Left lung (tissue), 10 donors: ENCODE measurements around the gene RBM19. TPM values are rescaled to one million over a fixed set of nuclear protein-coding genes. Genes with fewer than 3 reads are reported as not detected.
"Not testable (repeated sequence)": the region's sequence is repeated elsewhere in the genome, so short reads cannot be mapped to it uniquely, and the experiment has no call there.

Experiments
- ATAC-seq: fragments of 200-7000 bp; cut with Tn5 transposase; one replicate; pipeline ENCODE4 v1.9.1; 2020; ENCODE audit warnings: moderate library complexity
- DNase-seq, 4 donors: peaks; one replicate each; pipeline ENCODE4 v3.0.0-alpha.2; 2013 to 2020
- H3K27ac ChIP-seq, 2 donors: fragments of 200-600 bp; sonication (generic) in 1 of 2; one replicate each; pipeline versions ENCODE4 v1.5.0 to v1.8.0; 2020 to 2021
- H3K27me3 ChIP-seq, 2 donors: fragments of 200-600 bp; sonication (generic) in 1 of 2; one replicate each; pipeline versions ENCODE4 v1.5.0 to v1.8.0; 2020 to 2021
- H3K36me3 ChIP-seq, 2 donors: fragments of 200-600 bp; sonication (generic) in 1 of 2; one replicate each; pipeline versions ENCODE4 v1.5.0 to v1.8.0; 2020 to 2021
- H3K4me1 ChIP-seq, 2 donors: fragments of 200-600 bp; one replicate each; pipeline ENCODE4 v1.8.0; 2021
- H3K4me3 ChIP-seq, 2 donors: fragments of 200-600 bp; sonication (generic) in 1 of 2; one replicate each; pipeline versions ENCODE4 v1.5.0 to v1.8.0; 2020 to 2021; ENCODE audit warnings: mild to moderate bottlenecking in 1 of 2
- H3K9me3 ChIP-seq, 2 donors: fragments of 200-600 bp; sonication (generic) in 1 of 2; one replicate each; pipeline versions ENCODE4 v1.5.0 to v1.8.0; 2020 to 2021
- intact Hi-C, 2 donors: fragments of 100-400 bp; cut with DNase I; formaldehyde crosslinking; loops; one replicate each; pipeline versions ENCODE4 v1.11.2 to v1.14.2; 2022
- polyA plus RNA-seq, 6 donors: library from polyadenylated mRNA; unstranded; fragments of 120-200 nt; gene quantifications; one replicate each; pipeline ENCODE4 v1.2.1, GENCODE V29; 2013; ENCODE audit not compliant: insufficient read length in 6 of 6
- total RNA-seq, 2 donors: library from RNA; stranded (reverse); fragmentation: NEBNext Ultra II Directional; extraction: Animal tissue kit (Norgen Biotek cat#: 25700); gene quantifications; one replicate each; pipeline ENCODE4 v1.2.1, GENCODE V29; 2021
- TF ChIP-seq, protein P1 (sequence below), 2 donors: fragments of 200-600 bp; sonication (generic) in 1 of 2; IDR thresholded peaks; one replicate each; pipeline versions ENCODE4 v1.5.0 to v1.8.0; 2021; ENCODE audit warnings: antibody characterized with exemption in 2 of 2
- donor health status: DM: no; HTN: yes; CAD: no.
- donor health status: DM: no; HTN: no; CAD: no.

Gene RBM19
- total and polyA plus RNA-seq, 8 donors = 21.5 to 33.4 (median 31.2) TPM

DNA sequence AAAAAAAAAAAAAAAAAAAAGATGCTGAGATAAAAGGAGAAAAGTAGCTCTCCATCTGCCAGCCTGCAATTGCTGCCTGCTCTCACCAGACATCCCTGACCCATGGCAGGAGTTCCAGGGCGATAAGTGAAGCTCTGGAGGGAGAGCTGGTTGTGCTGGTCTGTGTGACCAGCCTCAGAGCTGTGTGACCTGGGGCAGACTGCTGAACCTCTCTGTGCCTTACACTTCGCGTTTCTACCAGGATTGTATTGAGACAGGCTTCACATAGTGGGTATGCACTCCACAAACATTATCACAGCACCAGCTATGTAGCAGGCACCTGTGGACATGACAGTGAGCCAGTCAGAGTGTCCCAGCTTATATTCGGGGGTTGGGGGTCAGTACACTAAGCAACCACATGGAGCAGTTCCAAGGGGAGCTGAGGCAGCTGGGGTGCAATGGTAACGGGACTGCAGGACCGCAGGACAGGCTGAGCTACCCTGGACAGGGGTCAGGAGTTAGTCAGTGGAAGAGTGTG lies 57.5 kb downstream of the RBM19 start:
- intact Hi-C loops = no loop called here
- no peak for DNase-seq
- Histone ChIP-seq H3K36me3 (peaks cover 0 to 92% of the 10 kb centered on the region in 2 donors), H3K4me1 (no peaks in the 10 kb centered on the region), H3K27ac (no peak overlapping the region), H3K4me3 (no peak overlapping the region), H3K27me3 (no peaks in the 10 kb centered on the region), H3K9me3 (no peaks in the 10 kb centered on the region)
- ATAC-seq = no peak
- TF ChIP-seq, protein P1, sequence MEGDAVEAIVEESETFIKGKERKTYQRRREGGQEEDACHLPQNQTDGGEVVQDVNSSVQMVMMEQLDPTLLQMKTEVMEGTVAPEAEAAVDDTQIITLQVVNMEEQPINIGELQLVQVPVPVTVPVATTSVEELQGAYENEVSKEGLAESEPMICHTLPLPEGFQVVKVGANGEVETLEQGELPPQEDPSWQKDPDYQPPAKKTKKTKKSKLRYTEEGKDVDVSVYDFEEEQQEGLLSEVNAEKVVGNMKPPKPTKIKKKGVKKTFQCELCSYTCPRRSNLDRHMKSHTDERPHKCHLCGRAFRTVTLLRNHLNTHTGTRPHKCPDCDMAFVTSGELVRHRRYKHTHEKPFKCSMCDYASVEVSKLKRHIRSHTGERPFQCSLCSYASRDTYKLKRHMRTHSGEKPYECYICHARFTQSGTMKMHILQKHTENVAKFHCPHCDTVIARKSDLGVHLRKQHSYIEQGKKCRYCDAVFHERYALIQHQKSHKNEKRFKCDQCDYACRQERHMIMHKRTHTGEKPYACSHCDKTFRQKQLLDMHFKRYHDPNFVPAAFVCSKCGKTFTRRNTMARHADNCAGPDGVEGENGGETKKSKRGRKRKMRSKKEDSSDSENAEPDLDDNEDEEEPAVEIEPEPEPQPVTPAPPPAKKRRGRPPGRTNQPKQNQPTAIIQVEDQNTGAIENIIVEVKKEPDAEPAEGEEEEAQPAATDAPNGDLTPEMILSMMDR (IDR thresholded peaks at IDR 0.05) = no peak

DNA sequence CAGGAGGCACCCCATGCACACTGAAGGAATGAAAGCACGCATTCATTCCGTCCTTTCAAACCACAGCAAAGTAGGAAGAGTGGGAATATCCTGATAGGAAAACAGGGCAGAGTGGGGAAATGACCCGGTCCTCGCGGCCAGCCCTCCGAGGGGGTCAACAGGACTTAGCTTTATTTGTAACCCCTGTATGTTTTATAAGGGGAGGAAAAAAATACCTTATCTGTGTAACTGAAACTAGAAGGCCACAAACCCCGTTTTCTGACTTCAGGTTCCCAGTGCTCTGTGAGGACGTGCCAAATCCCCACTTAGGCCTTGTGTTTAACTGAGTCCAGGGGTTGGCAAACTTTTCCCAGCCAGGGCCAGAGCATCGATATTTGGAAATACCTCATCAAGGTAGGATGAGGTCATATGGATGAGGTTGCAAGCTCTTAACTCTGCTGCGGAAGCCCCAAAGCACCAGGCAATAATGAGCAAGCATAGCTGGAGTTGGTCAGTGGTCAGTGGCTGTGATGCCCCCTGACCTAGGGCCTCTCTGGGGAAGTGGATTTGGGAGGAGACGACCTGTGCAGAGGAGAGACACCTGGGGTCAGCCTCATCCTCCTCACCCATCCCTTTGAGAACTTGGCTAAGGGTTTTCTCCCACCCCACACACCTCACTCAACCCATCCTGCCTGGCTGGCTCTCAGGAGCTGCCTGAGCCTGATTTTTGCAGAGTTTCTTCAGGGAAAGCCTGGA lies 58.5 kb downstream of the RBM19 start:
- DNase-seq (no peak), ATAC-seq (no peak)
- no peaks in the 10 kb centered on the region for H3K4me1 ChIP-seq
- intact Hi-C loops = no loop called here
- peaks cover 0 to 94% of the 10 kb centered on the region in 2 donors for H3K36me3 ChIP-seq
- no peaks in the 10 kb centered on the region for H3K27me3 ChIP-seq
- TF ChIP-seq, protein P1 (IDR thresholded peaks at IDR 0.05) = no peak
- no peak overlapping the region for H3K4me3 ChIP-seq
- H3K9me3 ChIP-seq = no peaks in the 10 kb centered on the region
- H3K27ac ChIP-seq = no peak overlapping the region

DNA sequence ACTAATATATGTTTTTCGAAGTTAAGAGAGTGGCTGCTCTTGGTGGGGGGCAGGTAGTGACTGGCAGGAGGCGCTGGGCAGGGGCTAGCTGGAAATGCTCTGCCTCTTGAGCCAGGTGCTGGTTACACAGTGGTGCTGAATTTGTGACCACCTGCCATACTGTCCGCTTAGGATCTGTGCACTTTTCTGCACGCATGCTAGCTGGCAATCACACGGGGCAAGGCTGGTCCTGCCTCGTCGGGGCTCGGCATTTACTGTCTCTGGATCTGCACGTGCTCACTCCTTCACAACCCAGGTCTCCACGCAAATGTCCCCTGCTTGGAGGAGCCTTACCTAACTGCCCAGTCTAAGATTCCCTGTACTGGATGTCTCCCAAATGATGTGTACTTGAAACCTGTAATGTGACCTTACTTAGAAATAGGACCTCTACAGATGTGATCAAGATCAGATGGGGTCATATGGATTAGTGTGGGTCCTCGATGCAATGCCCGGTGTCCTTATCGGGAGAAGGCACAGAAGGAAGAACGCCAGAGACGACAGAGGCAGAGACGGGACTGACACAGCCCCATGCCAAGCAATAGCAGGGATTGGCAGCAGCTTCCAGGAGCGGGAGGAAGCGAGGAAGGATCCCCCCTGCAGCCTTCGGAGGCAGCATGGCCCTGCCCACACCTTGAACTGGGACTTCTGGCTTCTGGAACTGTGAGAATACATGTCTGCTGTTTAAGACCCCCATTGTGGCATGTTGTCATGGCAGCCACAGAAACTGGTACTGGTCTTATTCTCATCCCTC lies 59.5 kb downstream of the RBM19 start:
- ATAC-seq (no peak), DNase-seq (no peak)
- Histone ChIP-seq H3K36me3 (peaks cover 0 to 84% of the 10 kb centered on the region in 2 donors), H3K27ac (no peak overlapping the region), H3K9me3 (no peaks in the 10 kb centered on the region), H3K27me3 (no peaks in the 10 kb centered on the region), H3K4me1 (no peaks in the 10 kb centered on the region), H3K4me3 (no peak overlapping the region)
- intact Hi-C loops = no loop called here
- TF ChIP-seq, protein P1 (IDR thresholded peaks at IDR 0.05) = no peak

DNA sequence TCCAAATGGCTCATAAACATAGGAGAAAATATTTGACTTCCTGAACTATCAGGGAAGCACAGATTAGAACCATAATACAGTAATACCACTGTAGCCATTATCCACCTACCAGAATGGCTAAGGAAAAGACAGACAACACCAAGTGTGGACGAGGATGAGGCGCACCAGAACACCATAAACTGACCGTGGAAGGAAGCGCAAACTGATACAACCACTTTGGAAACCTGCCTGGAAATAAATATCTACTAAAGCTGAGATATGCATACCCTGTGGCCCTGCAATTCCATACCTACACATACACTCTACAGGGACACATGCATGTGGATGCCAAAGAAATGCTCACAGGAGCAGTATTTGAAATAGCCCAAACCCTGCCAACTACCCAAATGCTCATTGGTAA lies 60.3 kb downstream of the RBM19 start:
- no peak overlapping the region for H3K27ac ChIP-seq
- TF ChIP-seq, protein P1 (IDR thresholded peaks at IDR 0.05) = no peak
- peaks cover 0 to 76% of the 10 kb centered on the region in 2 donors for H3K36me3 ChIP-seq
- intact Hi-C loops = no loop called here
- no peak for ATAC-seq
- no peak overlapping the region for H3K4me3 ChIP-seq
- H3K4me1 ChIP-seq = no peaks in the 10 kb centered on the region
- no peaks in the 10 kb centered on the region for H3K27me3 ChIP-seq
- no peaks in the 10 kb centered on the region for H3K9me3 ChIP-seq
- no peak for DNase-seq

DNA sequence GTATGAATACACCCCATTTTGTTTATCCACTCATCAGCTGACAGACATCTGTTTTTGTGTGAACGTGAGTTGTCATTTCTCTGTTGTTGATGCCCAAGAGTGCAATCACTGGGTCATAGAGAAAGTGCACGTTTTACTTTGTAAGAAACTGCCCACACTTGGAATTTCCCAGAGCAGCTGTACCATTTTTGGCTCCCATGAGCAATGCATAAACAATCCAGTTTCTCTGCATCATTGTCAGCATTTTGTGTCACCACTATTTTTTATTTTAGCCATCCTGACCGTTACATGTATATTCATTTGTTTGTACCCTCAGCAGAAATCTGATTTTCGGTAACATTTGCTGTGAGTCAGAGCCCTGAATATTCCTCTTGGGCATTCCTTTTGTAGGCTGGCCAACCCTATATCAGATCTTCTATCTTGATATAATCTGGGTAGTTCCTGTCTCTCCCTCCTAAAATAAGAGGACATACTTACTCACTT lies 62.7 kb downstream of the RBM19 start:
- no peak for ATAC-seq
- no peaks in the 10 kb centered on the region for H3K9me3 ChIP-seq
- intact Hi-C loops = no loop called here
- H3K36me3 ChIP-seq = peaks cover 0 to 56% of the 10 kb centered on the region in 2 donors
- DNase-seq = no peak
- H3K27ac ChIP-seq = no peak overlapping the region
- H3K4me3 ChIP-seq = no peak overlapping the region
- H3K4me1 ChIP-seq = no peaks in the 10 kb centered on the region
- TF ChIP-seq, protein P1 (IDR thresholded peaks at IDR 0.05) = no peak
- no peaks in the 10 kb centered on the region for H3K27me3 ChIP-seq

DNA sequence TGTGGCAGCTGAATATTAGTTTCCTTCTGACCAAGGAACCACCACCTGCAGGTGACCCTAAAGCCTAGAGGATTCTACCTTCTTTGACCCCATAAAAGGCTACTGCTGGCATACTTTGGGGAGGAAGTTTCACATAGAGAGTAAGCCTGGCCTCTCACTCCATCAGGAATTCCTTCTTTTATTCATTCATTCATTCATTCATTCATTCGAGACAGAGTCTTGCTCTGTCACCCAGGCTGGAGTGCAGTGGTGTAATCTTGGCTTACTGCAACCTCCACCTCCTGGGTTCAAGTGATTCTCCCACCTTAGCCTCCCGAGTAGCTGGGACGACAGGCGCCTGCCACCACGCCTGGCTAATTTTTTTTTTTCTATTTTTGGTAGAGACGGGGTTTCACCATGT lies 64.8 kb downstream of the RBM19 start:
- DNase-seq, ATAC-seq, H3K9me3 ChIP-seq, H3K27ac ChIP-seq, H3K27me3 ChIP-seq, H3K4me1 ChIP-seq, intact Hi-C loops, H3K4me3 ChIP-seq: not testable (repeated sequence)
- H3K36me3 ChIP-seq = peaks cover 0 to 35% of the 10 kb centered on the region in 2 donors
